Raji (cell line): ENCODE data around the gene CACNG4.

ENCODE experiments used
- POLR2A ChIP-seq: IDR thresholded peaks from 2 replicates; pipeline ENCODE4 v1.6.1; 2011; ENCODE audit warnings: low read depth, low read length, control low read depth; ENCODE audit not compliant: insufficient read depth

Gene CACNG4

GRCh38 chr17:66985338-66986237, 21.1 kb downstream of the CACNG4 start:
- no peak for TF ChIP-seq POLR2A

- TF ChIP-seq POLR2A, result no peak
Observed at GRCh38 chr17:66986659-66987058, 22.2 kb downstream of the CACNG4 start.

- no peak for TF ChIP-seq POLR2A
Observed at GRCh38 chr17:66987059-66987616, 22.6 kb downstream of the CACNG4 start.

- no peak for TF ChIP-seq POLR2A
Observed at GRCh38 chr17:66988069-66988798, 23.7 kb downstream of the CACNG4 start.

- TF ChIP-seq POLR2A, result no peak
Observed at GRCh38 chr17:66989076-66989475, 24.6 kb downstream of the CACNG4 start.

- no peak for TF ChIP-seq POLR2A
Observed at GRCh38 chr17:66989579-66989978, 25.1 kb downstream of the CACNG4 start.

- TF ChIP-seq POLR2A, result no peak
Observed at GRCh38 chr17:66990047-66990446, 25.5 kb downstream of the CACNG4 start.

GRCh38 chr17:66992911-66993442, 28.5 kb downstream of the CACNG4 start:
- TF ChIP-seq POLR2A, result no peak

GRCh38 chr17:66994361-66994760, 29.9 kb downstream of the CACNG4 start:
- no peak for TF ChIP-seq POLR2A

- TF ChIP-seq POLR2A, result no peak
Observed at GRCh38 chr17:66994930-66995535, 30.5 kb downstream of the CACNG4 start.

- no peak for TF ChIP-seq POLR2A
Observed at GRCh38 chr17:66995944-66996343, 31.4 kb downstream of the CACNG4 start.

- no peak for TF ChIP-seq POLR2A
Observed at GRCh38 chr17:66996926-66997325, 32.4 kb downstream of the CACNG4 start.

- TF ChIP-seq POLR2A, result no peak
Observed at GRCh38 chr17:67003231-67003630, 38.7 kb downstream of the CACNG4 start.

- TF ChIP-seq POLR2A, result no peak
Observed at GRCh38 chr17:67004181-67004580, 39.7 kb downstream of the CACNG4 start.

- TF ChIP-seq POLR2A, result no peak
Observed at GRCh38 chr17:67007266-67007665, 42.8 kb downstream of the CACNG4 start.
